Activated naive CD8-positive, alpha-beta T cell (primary cell): Measurements from ENCODE around the gene HMG20B.

Experiments
- H3K27ac Mint-ChIP-seq: one replicate; pipeline ENCODE4 v1.8.0; 2021; ENCODE audit warnings: mixed read lengths
- H3K27me3 Mint-ChIP-seq: one replicate; pipeline ENCODE4 v1.8.0; 2021; ENCODE audit warnings: mixed read lengths
- H3K36me3 Mint-ChIP-seq: one replicate; pipeline ENCODE4 v1.8.0; 2021; ENCODE audit warnings: mixed read lengths
- H3K4me1 Mint-ChIP-seq: one replicate; pipeline ENCODE4 v1.8.0; 2021; ENCODE audit warnings: low read depth, mixed read lengths
- H3K4me3 Mint-ChIP-seq: one replicate; pipeline ENCODE4 v1.8.0; 2021; ENCODE audit warnings: mild to moderate bottlenecking, mixed read lengths
- H3K9me3 Mint-ChIP-seq: one replicate; pipeline ENCODE4 v1.8.0; 2021; ENCODE audit warnings: low read depth, mixed read lengths

The HMG20B gene

GRCh38 chr19:3545669-3546034, 27.1 kb upstream of the HMG20B start:
- Mint-ChIP-seq H3K27me3 (no peaks in the 10 kb centered on the region), H3K9me3 (no peaks in the 10 kb centered on the region), H3K4me3 (no peak overlapping the region), H3K4me1 (peaks cover 9% of the 10 kb centered on the region), H3K27ac (no peak overlapping the region), H3K36me3 (no peaks in the 10 kb centered on the region)

GRCh38 chr19:3546119-3546518, 26.6 kb upstream of the HMG20B start:
- Mint-ChIP-seq H3K27ac (no peak overlapping the region), H3K36me3 (no peaks in the 10 kb centered on the region), H3K4me1 (peaks cover 9% of the 10 kb centered on the region), H3K4me3 (no peak overlapping the region), H3K9me3 (no peaks in the 10 kb centered on the region), H3K27me3 (no peaks in the 10 kb centered on the region)

DNA sequence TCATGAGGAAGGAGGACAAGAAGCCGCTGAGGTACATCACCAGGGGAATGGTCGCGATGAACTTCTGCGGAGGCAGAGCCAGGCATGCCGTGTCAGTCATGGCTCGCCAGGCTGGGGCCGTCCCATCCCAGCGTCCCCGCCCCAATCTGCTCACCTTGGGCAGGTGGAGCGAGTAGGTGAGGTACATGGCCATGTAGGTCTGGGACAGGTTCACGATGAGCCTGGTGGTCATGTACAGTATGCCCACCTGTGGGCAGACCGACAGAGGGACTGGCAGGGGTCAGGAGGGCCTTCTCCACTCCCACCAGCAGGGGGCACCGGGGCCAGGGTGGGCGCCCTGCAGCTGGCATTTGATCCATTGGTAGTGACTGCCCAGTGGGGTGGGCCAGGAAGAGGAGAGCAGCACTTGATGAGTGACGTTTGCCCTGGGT, 25.4 kb upstream of the HMG20B start:
- no peaks in the 10 kb centered on the region for H3K9me3 Mint-ChIP-seq
- H3K36me3 Mint-ChIP-seq = no peaks in the 10 kb centered on the region
- H3K27ac Mint-ChIP-seq = no peak overlapping the region
- peaks cover 15% of the 10 kb centered on the region for H3K4me1 Mint-ChIP-seq
- no peak overlapping the region for H3K4me3 Mint-ChIP-seq
- H3K27me3 Mint-ChIP-seq = no peaks in the 10 kb centered on the region

DNA sequence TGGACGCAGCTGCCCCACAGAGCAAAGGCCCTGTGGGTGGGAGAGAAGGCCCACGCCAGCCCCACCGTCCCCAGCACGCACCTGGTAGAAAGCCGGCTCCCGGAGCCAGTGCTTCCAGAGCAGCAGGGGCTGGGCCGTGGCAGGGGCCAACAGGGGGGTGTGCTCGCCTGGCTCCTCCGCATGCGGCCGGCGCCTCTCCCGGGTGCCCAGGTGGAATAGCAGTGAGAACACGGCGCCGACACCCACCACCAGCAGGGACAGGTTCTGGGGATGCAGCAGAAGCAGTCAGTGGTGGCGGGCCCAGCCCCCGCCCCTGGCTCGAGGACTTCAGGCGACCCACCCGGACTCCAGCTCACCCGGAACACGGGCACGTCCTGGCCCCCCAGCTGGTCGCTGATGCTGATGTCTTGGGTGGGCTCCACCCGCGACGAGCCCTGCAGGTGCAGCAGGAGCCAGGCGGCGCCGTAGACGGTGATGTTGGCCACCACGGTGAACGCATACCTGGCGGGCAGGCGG, 24.9 kb upstream of the HMG20B start:
- Mint-ChIP-seq H3K4me1 (peaks cover 15% of the 10 kb centered on the region), H3K4me3 (no peak overlapping the region), H3K36me3 (no peaks in the 10 kb centered on the region), H3K27ac (no peak overlapping the region), H3K9me3 (no peaks in the 10 kb centered on the region), H3K27me3 (no peaks in the 10 kb centered on the region)

DNA sequence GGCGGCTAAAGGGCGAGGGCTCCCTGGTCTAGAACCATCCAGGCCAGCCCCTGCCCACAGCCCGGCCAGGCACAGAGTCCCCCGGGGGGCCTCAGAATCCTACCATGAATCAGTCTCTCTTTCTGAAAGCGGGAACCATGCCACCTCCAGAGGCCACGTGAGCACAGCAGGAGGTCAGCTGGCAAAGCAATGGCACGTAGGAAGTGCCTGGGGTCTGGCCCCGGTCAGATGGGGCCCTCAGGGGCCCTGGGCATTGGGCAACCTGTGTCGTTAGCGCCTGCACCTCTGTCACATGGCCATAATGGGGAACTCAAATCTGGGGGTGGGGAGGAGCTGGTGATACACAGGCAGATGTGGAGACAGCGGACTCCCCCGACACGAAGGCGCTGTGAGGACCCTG, 24.1 kb upstream of the HMG20B start:
- Mint-ChIP-seq H3K9me3 (no peaks in the 10 kb centered on the region), H3K36me3 (no peaks in the 10 kb centered on the region), H3K4me3 (no peak overlapping the region), H3K27me3 (no peaks in the 10 kb centered on the region), H3K4me1 (peaks cover 18% of the 10 kb centered on the region), H3K27ac (no peak overlapping the region)

GRCh38 chr19:3549816-3550215, 22.9 kb upstream of the HMG20B start:
- no peaks in the 10 kb centered on the region for H3K36me3 Mint-ChIP-seq
- H3K4me1 Mint-ChIP-seq = peaks cover 24% of the 10 kb centered on the region
- no peaks in the 10 kb centered on the region for H3K27me3 Mint-ChIP-seq
- H3K9me3 Mint-ChIP-seq = no peaks in the 10 kb centered on the region
- no peak overlapping the region for H3K4me3 Mint-ChIP-seq
- no peak overlapping the region for H3K27ac Mint-ChIP-seq

GRCh38 chr19:3550947-3551791, 21.6 kb upstream of the HMG20B start:
- H3K4me1 Mint-ChIP-seq = peaks cover 27% of the 10 kb centered on the region
- H3K4me3 Mint-ChIP-seq = peak overlapping the region; percentile 44
- no peak overlapping the region for H3K27ac Mint-ChIP-seq
- H3K9me3 Mint-ChIP-seq = no peaks in the 10 kb centered on the region
- H3K27me3 Mint-ChIP-seq = no peaks in the 10 kb centered on the region
- H3K36me3 Mint-ChIP-seq = no peaks in the 10 kb centered on the region

DNA sequence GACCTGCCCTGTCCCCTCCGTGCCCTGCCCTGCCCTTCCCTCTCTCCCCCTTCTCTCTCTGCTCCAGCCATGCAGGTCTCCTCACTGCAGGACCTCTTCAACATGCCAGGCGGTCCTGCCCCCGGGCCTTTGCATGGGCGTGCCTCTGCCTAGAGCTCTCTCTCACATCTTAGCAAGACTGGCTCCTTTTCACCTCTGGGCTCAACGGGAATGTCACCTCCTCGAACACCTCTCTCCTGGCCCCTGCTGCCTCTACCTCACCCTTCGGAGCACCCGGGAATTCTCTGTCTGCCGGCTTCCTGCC, 21.0 kb upstream of the HMG20B start:
- no peaks in the 10 kb centered on the region for H3K9me3 Mint-ChIP-seq
- peak overlapping the region; percentile 44 for H3K4me3 Mint-ChIP-seq
- H3K27me3 Mint-ChIP-seq = no peaks in the 10 kb centered on the region
- peaks cover 29% of the 10 kb centered on the region for H3K4me1 Mint-ChIP-seq
- no peaks in the 10 kb centered on the region for H3K36me3 Mint-ChIP-seq
- no peak overlapping the region for H3K27ac Mint-ChIP-seq

GRCh38 chr19:3554254-3555083, 18.3 kb upstream of the HMG20B start:
- no peaks in the 10 kb centered on the region for H3K9me3 Mint-ChIP-seq
- H3K36me3 Mint-ChIP-seq = no peaks in the 10 kb centered on the region
- H3K27me3 Mint-ChIP-seq = no peaks in the 10 kb centered on the region
- peak overlapping the region; percentile 85 for H3K27ac Mint-ChIP-seq
- H3K4me1 Mint-ChIP-seq = peaks cover 34% of the 10 kb centered on the region
- peak overlapping the region; percentile 99 for H3K4me3 Mint-ChIP-seq

- no peaks in the 10 kb centered on the region for H3K27me3 Mint-ChIP-seq
- no peaks in the 10 kb centered on the region for H3K36me3 Mint-ChIP-seq
- no peaks in the 10 kb centered on the region for H3K9me3 Mint-ChIP-seq
- H3K27ac Mint-ChIP-seq = peak overlapping the region; percentile 93
- H3K4me1 Mint-ChIP-seq = peaks cover 34% of the 10 kb centered on the region
- H3K4me3 Mint-ChIP-seq = peak overlapping the region; percentile 99
Measured at GRCh38 chr19:3555653-3556422, 16.9 kb upstream of the HMG20B start.

GRCh38 chr19:3556423-3556977, 16.2 kb upstream of the HMG20B start:
- Mint-ChIP-seq H3K27me3 (no peaks in the 10 kb centered on the region), H3K9me3 (no peaks in the 10 kb centered on the region), H3K4me1 (peaks cover 33% of the 10 kb centered on the region), H3K27ac (peak overlapping the region; percentile 93), H3K4me3 (peak overlapping the region; percentile 99), H3K36me3 (no peaks in the 10 kb centered on the region)

DNA sequence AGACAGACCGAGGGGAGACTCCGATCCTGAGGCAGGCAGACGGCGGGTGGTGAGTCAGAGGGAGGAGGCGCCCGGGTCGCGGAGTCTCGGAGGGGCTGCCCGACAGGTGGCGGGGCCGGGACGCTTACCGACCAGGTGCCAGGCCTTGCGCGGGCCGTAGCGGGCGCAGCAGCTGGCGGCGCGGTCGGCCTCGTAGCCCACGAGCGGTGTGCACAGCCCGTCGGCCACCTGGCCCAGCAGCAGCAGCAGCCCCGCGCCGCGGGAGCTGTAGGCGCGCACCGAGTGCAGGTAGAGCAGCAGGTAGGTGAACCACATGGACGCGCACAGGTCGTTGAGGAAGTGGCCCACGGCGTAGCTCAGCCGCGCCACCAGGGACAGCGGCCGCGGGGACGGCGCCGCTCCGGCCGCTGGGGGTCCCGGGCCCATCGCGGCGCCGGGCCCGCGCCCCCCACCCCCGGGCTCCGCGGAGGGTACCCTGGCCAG, 15.7 kb upstream of the HMG20B start:
- peaks cover 29% of the 10 kb centered on the region for H3K4me1 Mint-ChIP-seq
- peak overlapping the region; percentile 93 for H3K27ac Mint-ChIP-seq
- H3K36me3 Mint-ChIP-seq = no peaks in the 10 kb centered on the region
- H3K27me3 Mint-ChIP-seq = no peaks in the 10 kb centered on the region
- H3K4me3 Mint-ChIP-seq = peak overlapping the region; percentile 99
- H3K9me3 Mint-ChIP-seq = no peaks in the 10 kb centered on the region

DNA sequence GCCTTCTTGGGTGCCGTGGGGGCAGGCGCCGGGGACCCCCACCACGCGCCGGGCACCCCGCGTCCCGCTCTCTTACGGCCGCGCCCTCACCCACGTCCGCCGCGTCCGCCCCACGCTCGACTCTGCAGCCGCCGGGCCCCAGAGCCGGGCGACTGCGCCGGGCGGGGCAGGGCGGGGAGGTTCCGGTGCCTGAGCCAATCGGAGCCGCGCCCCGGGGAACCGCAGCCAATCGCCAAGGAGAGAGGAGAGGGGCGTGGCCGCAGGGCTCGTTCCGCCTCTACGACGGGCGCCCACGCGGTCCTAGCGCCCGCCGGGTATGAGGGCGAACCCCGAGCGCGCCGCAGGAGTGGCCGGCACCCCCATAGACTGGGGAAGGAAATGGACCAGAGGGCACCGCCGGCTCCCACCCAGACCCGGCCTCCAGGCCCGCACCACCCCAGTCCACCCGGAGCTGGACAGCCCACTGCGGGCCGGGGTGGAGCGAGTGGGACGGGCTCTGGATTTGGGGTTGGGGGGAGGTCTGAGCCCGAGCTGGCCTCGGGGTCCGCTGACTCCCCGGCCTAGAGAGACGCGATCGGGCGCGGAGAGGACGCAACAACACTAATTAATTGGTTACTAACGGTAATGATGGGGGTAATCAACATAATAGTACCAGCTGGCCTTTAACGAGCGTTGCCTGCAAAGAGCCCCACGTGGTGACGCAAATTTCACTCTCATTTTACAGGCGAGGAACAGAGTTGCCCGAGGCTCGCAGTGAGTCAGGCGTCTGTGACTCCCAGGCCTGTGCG, 15.1 kb upstream of the HMG20B start, which contains the start of gene MFSD12:
MFSD12 (minus strand) TSS at position 126 of the 788 bp plus-strand sequence. CDS start 183 bp downstream, outside the sequence.
- Mint-ChIP-seq H3K27ac (peak within 1 kb of the TSS; percentile 93), H3K27me3 (no peaks in the 10 kb centered on the region), H3K4me1 (peaks cover 29% of the 10 kb centered on the region), H3K4me3 (peak within 1 kb of the TSS; percentile 99), H3K36me3 (no peaks in the 10 kb centered on the region), H3K9me3 (no peaks in the 10 kb centered on the region)
